HEK293 (cell line): ENCODE results near the gene MTARC2.

Source experiments
- CTCF ChIP-seq: fragments of 450-650 bp; formaldehyde crosslinking; IDR thresholded peaks from 2 replicates; pipeline ENCODE4 v1.5.1; 2016; ENCODE audit warnings: missing biosample characterization, missing genetic modification characterization
- TCF7L2 ChIP-seq: IDR thresholded peaks from 2 replicates; pipeline ENCODE4 v1.6.1; 2011; ENCODE audit warnings: low read depth, mild to moderate bottlenecking, inconsistent platforms, low read length, moderate library complexity, borderline replicate concordance
- ZFP41 ChIP-seq: fragments of 450-650 bp; formaldehyde crosslinking; IDR thresholded peaks from 2 replicates; pipeline ENCODE4 v1.5.1; 2016; ENCODE audit warnings: missing biosample characterization, missing genetic modification characterization, borderline replicate concordance
- ZNF19 ChIP-seq: fragments of 450-650 bp; formaldehyde crosslinking; IDR thresholded peaks from 2 replicates; pipeline ENCODE4; 2016; ENCODE audit warnings: missing biosample characterization, missing genetic modification characterization, low read depth
- ZNF274 ChIP-seq, 2 experiments: fragments of 200-500 bp in 1 of 2; fragments of 450-650 bp in 1 of 2; sonication (Bioruptor generic) in 1 of 2; formaldehyde crosslinking in 1 of 2; IDR thresholded peaks; 2 replicates each; pipeline versions ENCODE4 v1.5.1 to v1.6.1; 2014 to 2016; ENCODE audit warnings: borderline replicate concordance in 1 of 2, inconsistent platforms in 1 of 2, low read length in 1 of 2, missing biosample characterization in 1 of 2, missing genetic modification characterization in 1 of 2
- ZNF302 ChIP-seq: fragments of 450-650 bp; formaldehyde crosslinking; IDR thresholded peaks from 2 replicates; pipeline ENCODE4 v1.5.1; 2016; ENCODE audit warnings: missing biosample characterization, missing genetic modification characterization, low read depth

- TF ChIP-seq ZNF274 (IDR thresholded peaks at IDR 0.05; ENCODE audit: low read length) (no peak), ZNF274 (tag by site-specific recombination; IDR thresholded peaks at IDR 0.05; ENCODE audit: borderline replicate concordance) (no peak), ZNF302 (tag by site-specific recombination) (no peak), TCF7L2 (no peak), CTCF (tag by site-specific recombination) (no peak), ZNF19 (tag by site-specific recombination) (no peak), ZFP41 (no peak)
Observed at GRCh38 chr1:220732621-220733020, 15.5 kb upstream of the MTARC2 start.
